Neutrophil (primary cell): ENCODE measurements around the gene FAM180A.

Experiments used
- H3K27ac ChIP-seq: fragments of 200-600 bp; sonication (generic); 2 replicates; pipeline ENCODE4 v1.5.1; 2016; ENCODE audit warnings: mild to moderate bottlenecking, moderate library complexity
- H3K27me3 ChIP-seq: fragments of 200-600 bp; sonication (generic); 2 replicates; pipeline ENCODE4 v1.6.0; 2016; ENCODE audit warnings: mild to moderate bottlenecking
- H3K36me3 ChIP-seq: fragments of 200-600 bp; sonication (generic); 2 replicates; pipeline ENCODE4 v1.5.1; 2017
- H3K4me1 ChIP-seq, 2 experiments: fragments of 200-600 bp in 1 of 2; sonication (generic) in 1 of 2; 1 replicate in 1 of 2; 2 replicates in 1 of 2; pipeline versions ENCODE4 v1.5.1 to v1.6.1; 2013 to 2016; ENCODE audit warnings: low read depth in 1 of 2, low read length in 1 of 2, mild to moderate bottlenecking in 1 of 2, moderate library complexity in 1 of 2; ENCODE audit not compliant: control insufficient read depth in 1 of 2, insufficient read depth in 1 of 2
- H3K4me3 ChIP-seq, 2 experiments: fragments of 200-600 bp in 1 of 2; sonication (generic) in 1 of 2; 1 replicate in 1 of 2; 2 replicates in 1 of 2; pipeline ENCODE4 v1.5.1; 2013 to 2016; ENCODE audit warnings: low read depth in 1 of 2, low read length in 1 of 2, mild to moderate bottlenecking in 1 of 2, moderate library complexity in 1 of 2
- H3K9me3 ChIP-seq: fragments of 200-600 bp; sonication (generic); 2 replicates; pipeline ENCODE4 v1.5.1; 2016
- TF ChIP-seq, protein P1 (sequence below): fragments of 200-600 bp; sonication (generic); IDR thresholded peaks from 2 replicates; pipeline ENCODE4 v1.5.1; 2016; ENCODE audit warnings: antibody characterized with exemption

The FAM180A gene

DNA sequence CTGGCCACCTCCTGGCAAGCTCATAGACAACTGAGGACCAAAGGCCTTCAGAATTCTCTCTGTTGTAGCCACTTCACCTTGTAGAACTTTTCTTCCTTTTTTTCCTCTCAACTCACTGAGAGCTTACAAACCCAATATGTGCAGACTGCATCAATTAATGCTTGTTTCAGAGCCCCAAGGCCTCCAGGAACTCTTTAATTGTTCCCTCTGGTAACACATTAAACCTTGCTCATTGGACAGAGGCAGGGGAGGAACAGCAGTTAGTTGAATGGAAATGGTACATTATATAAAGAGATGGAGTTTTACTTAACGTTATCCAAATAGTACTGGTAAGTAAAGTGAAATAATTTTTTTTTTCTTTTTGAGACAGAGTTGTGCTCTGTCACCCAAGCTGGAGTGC lies 61.1 kb downstream of the FAM180A start:
- H3K4me1 ChIP-seq = peaks cover 10 to 11% of the 10 kb centered on the region in 2 experiments
- H3K36me3 ChIP-seq = peaks cover 14% of the 10 kb centered on the region
- no peaks in the 10 kb centered on the region for H3K9me3 ChIP-seq
- H3K4me3 ChIP-seq = no peak overlapping the region
- H3K27me3 ChIP-seq = no peaks in the 10 kb centered on the region
- TF ChIP-seq, protein P1, sequence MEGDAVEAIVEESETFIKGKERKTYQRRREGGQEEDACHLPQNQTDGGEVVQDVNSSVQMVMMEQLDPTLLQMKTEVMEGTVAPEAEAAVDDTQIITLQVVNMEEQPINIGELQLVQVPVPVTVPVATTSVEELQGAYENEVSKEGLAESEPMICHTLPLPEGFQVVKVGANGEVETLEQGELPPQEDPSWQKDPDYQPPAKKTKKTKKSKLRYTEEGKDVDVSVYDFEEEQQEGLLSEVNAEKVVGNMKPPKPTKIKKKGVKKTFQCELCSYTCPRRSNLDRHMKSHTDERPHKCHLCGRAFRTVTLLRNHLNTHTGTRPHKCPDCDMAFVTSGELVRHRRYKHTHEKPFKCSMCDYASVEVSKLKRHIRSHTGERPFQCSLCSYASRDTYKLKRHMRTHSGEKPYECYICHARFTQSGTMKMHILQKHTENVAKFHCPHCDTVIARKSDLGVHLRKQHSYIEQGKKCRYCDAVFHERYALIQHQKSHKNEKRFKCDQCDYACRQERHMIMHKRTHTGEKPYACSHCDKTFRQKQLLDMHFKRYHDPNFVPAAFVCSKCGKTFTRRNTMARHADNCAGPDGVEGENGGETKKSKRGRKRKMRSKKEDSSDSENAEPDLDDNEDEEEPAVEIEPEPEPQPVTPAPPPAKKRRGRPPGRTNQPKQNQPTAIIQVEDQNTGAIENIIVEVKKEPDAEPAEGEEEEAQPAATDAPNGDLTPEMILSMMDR = no peak
- H3K27ac ChIP-seq = no peak overlapping the region

DNA sequence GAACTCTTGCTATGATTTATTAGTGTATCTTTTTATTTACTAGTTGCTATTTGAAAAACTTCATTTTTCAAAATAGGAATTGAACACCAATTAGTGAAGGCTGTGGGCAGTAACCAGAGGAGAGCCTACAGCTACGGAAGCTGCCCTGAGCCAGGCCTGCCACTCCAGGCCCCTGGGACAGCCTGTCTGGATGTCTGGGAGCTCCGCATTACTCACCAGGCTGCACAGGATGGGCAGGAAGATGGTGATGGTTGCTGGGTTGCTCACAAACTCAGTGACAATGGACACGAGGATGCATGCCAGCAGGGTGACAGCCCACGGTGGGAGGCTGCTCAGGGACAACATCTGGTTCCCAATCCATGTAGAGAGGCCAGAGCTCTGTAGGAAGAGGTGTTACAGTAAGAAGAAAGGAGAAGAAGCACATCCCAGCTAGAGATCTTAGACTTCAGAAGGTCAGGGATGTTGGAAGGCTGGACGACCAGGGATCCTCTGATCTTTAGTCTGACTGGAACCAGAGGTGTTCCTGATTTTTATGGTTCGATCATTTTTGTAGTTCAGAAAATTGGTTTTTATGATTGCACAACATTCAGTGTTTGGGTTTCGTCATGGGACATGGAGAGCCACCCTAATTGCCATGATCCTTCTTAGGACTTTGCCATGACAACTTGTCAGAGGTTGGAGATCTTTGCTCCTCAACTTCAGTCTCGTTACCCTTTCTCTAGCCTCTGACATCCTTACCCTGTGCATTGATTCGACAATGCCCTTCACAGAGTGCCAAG lies 63.1 kb downstream of the FAM180A start:
- H3K36me3 ChIP-seq = peaks cover 19% of the 10 kb centered on the region
- no peak overlapping the region for H3K27ac ChIP-seq

DNA sequence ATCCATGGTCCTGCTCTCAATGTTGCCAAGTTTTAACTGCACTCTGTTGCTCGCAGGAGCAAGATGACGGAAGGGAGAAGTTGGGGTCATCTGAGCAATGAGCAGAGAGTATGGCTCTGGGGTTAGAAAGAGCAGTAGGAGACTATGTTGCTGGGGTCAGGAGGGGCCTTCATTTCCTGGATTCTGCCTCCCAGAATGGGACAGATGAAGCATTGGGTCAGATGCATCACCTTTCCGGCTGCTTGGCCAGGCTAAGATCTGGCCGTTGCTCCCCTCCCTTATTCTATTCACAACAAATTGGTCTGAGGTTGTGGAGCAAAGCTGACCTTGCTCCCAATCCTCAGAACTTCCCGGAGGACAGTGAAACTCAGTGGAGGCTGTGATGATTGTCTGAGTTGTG lies 63.9 kb downstream of the FAM180A start:
- TF ChIP-seq, protein P1 = no peak
- Histone ChIP-seq H3K27ac (no peak overlapping the region), H3K4me1 (no peaks in the 10 kb centered on the region), H3K27me3 (no peaks in the 10 kb centered on the region), H3K4me3 (no peak overlapping the region), H3K9me3 (no peaks in the 10 kb centered on the region), H3K36me3 (peaks cover 18% of the 10 kb centered on the region)

More for the DNA sequence above, 63.1 kb downstream of the FAM180A start:
- Histone ChIP-seq H3K4me3 (no peak overlapping the region), H3K27me3 (no peaks in the 10 kb centered on the region), H3K9me3 (no peaks in the 10 kb centered on the region), H3K4me1 (no peaks in the 10 kb centered on the region)
- TF ChIP-seq, protein P1 = no peak

- no peak overlapping the region for H3K27ac ChIP-seq
Measured at GRCh38 chr7:135684136-135684535, 64.5 kb downstream of the FAM180A start.

DNA sequence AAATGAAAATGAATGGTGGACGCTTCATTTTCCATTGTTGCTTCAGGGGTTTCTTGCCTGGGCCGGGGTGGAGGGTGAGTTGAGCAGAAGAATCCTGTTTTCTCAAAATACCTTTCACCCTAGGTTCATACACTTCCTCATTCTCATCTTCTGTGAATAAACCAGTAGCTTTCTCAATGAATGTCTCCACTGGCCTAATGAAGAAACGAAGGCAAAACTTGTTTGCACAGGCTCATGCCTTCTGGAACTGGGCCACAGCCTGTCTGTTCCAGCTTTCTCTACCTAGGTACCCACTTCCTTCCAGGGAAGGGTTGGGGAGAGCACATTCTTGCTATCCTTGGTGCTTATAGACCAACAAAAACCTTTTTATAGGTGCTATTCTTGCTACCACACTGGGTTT lies 65.0 kb downstream of the FAM180A start:
- H3K27ac ChIP-seq = no peak overlapping the region
- no peaks in the 10 kb centered on the region for H3K9me3 ChIP-seq
- H3K36me3 ChIP-seq = peaks cover 14% of the 10 kb centered on the region
- no peaks in the 10 kb centered on the region for H3K4me1 ChIP-seq
- no peaks in the 10 kb centered on the region for H3K27me3 ChIP-seq
- H3K4me3 ChIP-seq = no peak overlapping the region
- TF ChIP-seq, protein P1 = no peak

More at GRCh38 chr7:135684136-135684535, 64.5 kb downstream of the FAM180A start:
- TF ChIP-seq, protein P1 = no peak
- Histone ChIP-seq H3K4me1 (no peaks in the 10 kb centered on the region), H3K4me3 (no peak overlapping the region), H3K27me3 (no peaks in the 10 kb centered on the region), H3K9me3 (no peaks in the 10 kb centered on the region), H3K36me3 (peaks cover 12% of the 10 kb centered on the region)
